SK-N-SH treated with all-trans-retinoic acid at 6 μM for 48 hours (cell line): Measurements from ENCODE around the gene STKLD1.

Experiments used
- ATAC-seq: fragments of 200-7000 bp; cut with Tn5 transposase; 3 replicates; pipeline ENCODE4 v1.9.1; 2020; ENCODE audit warnings: mild to moderate bottlenecking, moderate library complexity
- ARNTL ChIP-seq: fragments of 450-650 bp; formaldehyde crosslinking; IDR thresholded peaks from 2 replicates; pipeline ENCODE4 v1.5.0; 2020; ENCODE audit warnings: low read depth, mild to moderate bottlenecking, moderate library complexity, borderline replicate concordance
- BACH2 ChIP-seq: fragments of 250-450 bp; sonication (Bioruptor Pico); IDR thresholded peaks from 2 replicates; pipeline ENCODE4 v1.9.0; 2021; ENCODE audit warnings: mild to moderate bottlenecking, borderline replicate concordance
- CSDC2 ChIP-seq: fragments of 250-450 bp; sonication (Bioruptor Pico); IDR thresholded peaks from 2 replicates; pipeline ENCODE4 v1.5.0; 2020; ENCODE audit warnings: mild to moderate bottlenecking, moderate library complexity
- CSRNP3 ChIP-seq: fragments of 250-450 bp; sonication (Bioruptor Pico); IDR thresholded peaks from 2 replicates; pipeline ENCODE4 v1.5.1; 2021; ENCODE audit warnings: mild to moderate bottlenecking, moderate library complexity
- GLIS3 ChIP-seq: fragments of 250-450 bp; sonication (Bioruptor Pico); IDR thresholded peaks from 2 replicates; pipeline ENCODE4 v1.5.0; 2020; ENCODE audit warnings: mild to moderate bottlenecking, moderate library complexity
- ISL1 ChIP-seq: fragments of 250-450 bp; sonication (Bioruptor Pico); IDR thresholded peaks from 2 replicates; pipeline ENCODE4 v2.1.2; 2022; ENCODE audit warnings: mild to moderate bottlenecking, moderate library complexity
- OSR1 ChIP-seq: fragments of 250-450 bp; sonication (Bioruptor Pico); IDR thresholded peaks from 2 replicates; pipeline ENCODE4 v1.8.0; 2022; ENCODE audit warnings: moderate library complexity, mild to moderate bottlenecking, inconsistent platforms
- PPARA ChIP-seq: fragments of 250-450 bp; sonication (Bioruptor Pico); IDR thresholded peaks from 2 replicates; pipeline ENCODE4 v1.5.0; 2020; ENCODE audit warnings: mild to moderate bottlenecking, borderline replicate concordance
- RARB ChIP-seq: fragments of 250-450 bp; sonication (Bioruptor Pico); IDR thresholded peaks from 2 replicates; pipeline ENCODE4 v1.8.0; 2021; ENCODE audit warnings: mild to moderate bottlenecking, moderate library complexity
- SNAI2 ChIP-seq: fragments of 250-450 bp; sonication (Bioruptor Pico); IDR thresholded peaks from 2 replicates; pipeline ENCODE4 v1.5.0; 2020; ENCODE audit warnings: mild to moderate bottlenecking, moderate library complexity
- TCF4 ChIP-seq: fragments of 250-450 bp; sonication (Bioruptor Pico); IDR thresholded peaks from 2 replicates; pipeline ENCODE4 v1.8.0; 2021; ENCODE audit warnings: mild to moderate bottlenecking, moderate library complexity, borderline replicate concordance
- TOX ChIP-seq: fragments of 250-450 bp; sonication (Bioruptor Pico); IDR thresholded peaks from 2 replicates; pipeline ENCODE4 v1.8.0; 2021; ENCODE audit warnings: mild to moderate bottlenecking, moderate library complexity, borderline replicate concordance
- ZC3H10 ChIP-seq: fragments of 250-450 bp; sonication (Bioruptor Pico); IDR thresholded peaks from 2 replicates; pipeline ENCODE4 v1.5.1; 2021; ENCODE audit warnings: mild to moderate bottlenecking, moderate library complexity
- ZFP3 ChIP-seq: fragments of 250-450 bp; sonication (Bioruptor Pico); IDR thresholded peaks from 2 replicates; pipeline ENCODE4 v1.5.0; 2020; ENCODE audit warnings: mild to moderate bottlenecking, moderate library complexity
- ZFP30 ChIP-seq: fragments of 450-650 bp; formaldehyde crosslinking; IDR thresholded peaks from 2 replicates; pipeline ENCODE4 v1.5.0; 2022; ENCODE audit warnings: mild to moderate bottlenecking, moderate library complexity
- ZNF565 ChIP-seq: fragments of 450-650 bp; formaldehyde crosslinking; conservative IDR thresholded peaks from 2 replicates; pipeline ENCODE4 v1.5.0; 2020; ENCODE audit warnings: low read depth, mild to moderate bottlenecking, moderate library complexity
- ZNF70 ChIP-seq: fragments of 450-650 bp; formaldehyde crosslinking; IDR thresholded peaks from 2 replicates; pipeline ENCODE4 v1.5.0; 2020; ENCODE audit warnings: mild to moderate bottlenecking, moderate library complexity
- TF ChIP-seq, protein P1 (sequence below): fragments of 250-450 bp; sonication (Bioruptor Pico); IDR thresholded peaks from 2 replicates; pipeline ENCODE4 v1.8.0; 2020; ENCODE audit warnings: mild to moderate bottlenecking, moderate library complexity, borderline replicate concordance
- TF ChIP-seq, protein P2 (sequence below): fragments of 250-450 bp; sonication (Bioruptor Pico); IDR thresholded peaks from 2 replicates; pipeline ENCODE4 v1.8.0; 2021; ENCODE audit warnings: low read depth, mild to moderate bottlenecking, moderate library complexity, borderline replicate concordance
- TF ChIP-seq, protein P3 (sequence below): fragments of 250-450 bp; sonication (Bioruptor Pico); IDR thresholded peaks from 2 replicates; pipeline ENCODE4 v1.5.0; 2020; ENCODE audit warnings: mild to moderate bottlenecking, moderate library complexity
- TF ChIP-seq, protein P4 (sequence below): fragments of 250-450 bp; sonication (Bioruptor Pico); IDR thresholded peaks from 2 replicates; pipeline ENCODE4 v1.5.1; 2020; ENCODE audit warnings: low read depth, mild to moderate bottlenecking, moderate library complexity

The STKLD1 gene

DNA sequence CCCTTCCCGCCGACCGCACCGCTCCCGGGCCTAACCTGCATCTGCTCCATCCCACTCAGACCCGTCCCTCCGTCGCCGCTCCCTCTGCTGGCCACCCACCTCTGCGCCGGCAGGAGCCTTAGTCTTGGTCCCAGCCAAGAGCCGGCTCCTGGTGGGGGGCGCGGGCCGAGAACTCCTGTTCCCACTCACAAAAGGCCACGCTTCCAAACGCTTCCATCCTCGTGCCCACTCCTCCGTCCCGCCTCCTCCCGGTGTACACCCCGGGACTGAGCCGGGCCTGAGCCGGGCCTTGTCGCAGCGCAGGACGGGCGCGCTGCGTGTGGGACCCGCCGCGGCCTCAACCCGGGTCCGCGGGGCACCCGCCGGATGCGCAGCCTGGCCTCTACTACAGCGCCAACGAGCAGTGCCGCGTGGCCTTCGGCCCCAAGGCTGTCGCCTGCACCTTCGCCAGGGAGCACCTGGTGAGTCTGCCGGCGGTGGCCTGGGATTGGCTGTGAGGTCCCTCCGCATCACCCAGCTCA lies 53.5 kb downstream of the STKLD1 start:
- TF ChIP-seq GLIS3 (CRISPR knock-in tag) (no peak), ZFP3 (CRISPR knock-in tag) (no peak), RARB (CRISPR knock-in tag) (no peak), CSRNP3 (CRISPR knock-in tag) (no peak), ARNTL (no peak)
- TF ChIP-seq, protein P1, sequence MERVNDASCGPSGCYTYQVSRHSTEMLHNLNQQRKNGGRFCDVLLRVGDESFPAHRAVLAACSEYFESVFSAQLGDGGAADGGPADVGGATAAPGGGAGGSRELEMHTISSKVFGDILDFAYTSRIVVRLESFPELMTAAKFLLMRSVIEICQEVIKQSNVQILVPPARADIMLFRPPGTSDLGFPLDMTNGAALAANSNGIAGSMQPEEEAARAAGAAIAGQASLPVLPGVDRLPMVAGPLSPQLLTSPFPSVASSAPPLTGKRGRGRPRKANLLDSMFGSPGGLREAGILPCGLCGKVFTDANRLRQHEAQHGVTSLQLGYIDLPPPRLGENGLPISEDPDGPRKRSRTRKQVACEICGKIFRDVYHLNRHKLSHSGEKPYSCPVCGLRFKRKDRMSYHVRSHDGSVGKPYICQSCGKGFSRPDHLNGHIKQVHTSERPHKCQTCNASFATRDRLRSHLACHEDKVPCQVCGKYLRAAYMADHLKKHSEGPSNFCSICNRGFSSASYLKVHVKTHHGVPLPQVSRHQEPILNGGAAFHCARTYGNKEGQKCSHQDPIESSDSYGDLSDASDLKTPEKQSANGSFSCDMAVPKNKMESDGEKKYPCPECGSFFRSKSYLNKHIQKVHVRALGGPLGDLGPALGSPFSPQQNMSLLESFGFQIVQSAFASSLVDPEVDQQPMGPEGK, result no peak
- no peak; the same call in 2 of the 3 replicates for ATAC-seq

DNA sequence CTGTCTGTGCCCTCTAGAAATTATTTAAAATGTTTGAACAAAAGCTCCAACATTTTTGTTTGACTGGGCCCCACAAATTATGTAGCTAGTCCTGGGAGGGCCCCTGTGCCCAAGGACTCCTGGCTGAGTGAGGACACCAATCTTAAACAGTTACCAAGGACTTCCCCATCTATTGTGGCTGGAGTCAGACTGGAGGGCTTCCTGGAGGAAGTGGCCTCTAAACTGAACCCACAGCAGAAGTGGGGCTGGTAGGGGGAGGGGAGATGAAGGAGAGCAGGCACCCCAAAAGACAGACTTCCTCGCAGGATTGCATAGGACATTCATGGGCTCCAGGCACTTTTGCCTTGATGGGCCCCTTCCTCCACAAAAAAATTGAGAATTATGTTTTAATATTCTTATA lies 54.1 kb downstream of the STKLD1 start:
- ATAC-seq, result no peak

DNA sequence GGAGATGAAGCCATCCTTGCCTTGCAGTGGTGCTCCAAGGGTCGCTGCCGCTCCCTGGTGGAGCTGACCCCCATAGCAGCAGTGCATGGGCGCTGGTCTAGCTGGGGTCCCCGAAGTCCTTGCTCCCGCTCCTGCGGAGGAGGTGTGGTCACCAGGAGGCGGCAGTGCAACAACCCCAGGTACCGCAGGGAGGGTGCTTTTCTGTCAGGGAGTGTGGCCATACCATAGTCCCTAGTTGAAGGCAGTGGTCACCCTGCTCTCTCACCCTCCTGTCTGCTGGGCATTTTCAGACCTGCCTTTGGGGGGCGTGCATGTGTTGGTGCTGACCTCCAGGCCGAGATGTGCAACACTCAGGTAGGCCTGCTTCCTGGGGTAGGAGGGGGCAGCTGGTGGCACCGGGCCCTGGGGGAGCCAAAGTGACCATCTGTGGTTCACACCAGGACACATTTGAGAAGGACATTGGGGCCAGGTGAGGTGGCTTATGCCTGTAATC lies 57.2 kb downstream of the STKLD1 start:
- no peak for ATAC-seq
- TF ChIP-seq CSDC2 (no peak), ZNF565 (CRISPR knock-in tag) (no peak), CSRNP3 (CRISPR knock-in tag) (no peak), TCF4 (CRISPR knock-in tag) (no peak), ZFP3 (CRISPR knock-in tag) (no peak), BACH2 (no peak), ZNF70 (CRISPR knock-in tag) (no peak), ARNTL (no peak), ZFP30 (no peak), RARB (CRISPR knock-in tag) (no peak), SNAI2 (CRISPR knock-in tag) (no peak), OSR1 (CRISPR knock-in tag) (no peak)
- TF ChIP-seq, protein P2, sequence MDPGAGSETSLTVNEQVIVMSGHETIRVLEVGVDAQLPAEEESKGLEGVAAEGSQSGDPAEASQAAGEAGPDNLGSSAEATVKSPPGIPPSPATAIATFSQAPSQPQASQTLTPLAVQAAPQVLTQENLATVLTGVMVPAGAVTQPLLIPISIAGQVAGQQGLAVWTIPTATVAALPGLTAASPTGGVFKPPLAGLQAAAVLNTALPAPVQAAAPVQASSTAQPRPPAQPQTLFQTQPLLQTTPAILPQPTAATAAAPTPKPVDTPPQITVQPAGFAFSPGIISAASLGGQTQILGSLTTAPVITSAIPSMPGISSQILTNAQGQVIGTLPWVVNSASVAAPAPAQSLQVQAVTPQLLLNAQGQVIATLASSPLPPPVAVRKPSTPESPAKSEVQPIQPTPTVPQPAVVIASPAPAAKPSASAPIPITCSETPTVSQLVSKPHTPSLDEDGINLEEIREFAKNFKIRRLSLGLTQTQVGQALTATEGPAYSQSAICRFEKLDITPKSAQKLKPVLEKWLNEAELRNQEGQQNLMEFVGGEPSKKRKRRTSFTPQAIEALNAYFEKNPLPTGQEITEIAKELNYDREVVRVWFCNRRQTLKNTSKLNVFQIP (CRISPR knock-in tag), result no peak
- TF ChIP-seq, protein P1, result no peak
- TF ChIP-seq, all 23 proteins: peak for 0

More for the DNA sequence above, 54.1 kb downstream of the STKLD1 start:
- TF ChIP-seq ZFP30 (no peak), GLIS3 (CRISPR knock-in tag) (no peak)

- TF ChIP-seq, protein P1, result no peak
- TF ChIP-seq PPARA (no peak), ZNF565 (CRISPR knock-in tag) (no peak), ZFP30 (no peak), ISL1 (no peak), ARNTL (no peak), BACH2 (no peak), TOX (CRISPR knock-in tag) (no peak), SNAI2 (CRISPR knock-in tag) (no peak), ZC3H10 (CRISPR knock-in tag) (no peak), OSR1 (CRISPR knock-in tag) (no peak)
- TF ChIP-seq, protein P3, sequence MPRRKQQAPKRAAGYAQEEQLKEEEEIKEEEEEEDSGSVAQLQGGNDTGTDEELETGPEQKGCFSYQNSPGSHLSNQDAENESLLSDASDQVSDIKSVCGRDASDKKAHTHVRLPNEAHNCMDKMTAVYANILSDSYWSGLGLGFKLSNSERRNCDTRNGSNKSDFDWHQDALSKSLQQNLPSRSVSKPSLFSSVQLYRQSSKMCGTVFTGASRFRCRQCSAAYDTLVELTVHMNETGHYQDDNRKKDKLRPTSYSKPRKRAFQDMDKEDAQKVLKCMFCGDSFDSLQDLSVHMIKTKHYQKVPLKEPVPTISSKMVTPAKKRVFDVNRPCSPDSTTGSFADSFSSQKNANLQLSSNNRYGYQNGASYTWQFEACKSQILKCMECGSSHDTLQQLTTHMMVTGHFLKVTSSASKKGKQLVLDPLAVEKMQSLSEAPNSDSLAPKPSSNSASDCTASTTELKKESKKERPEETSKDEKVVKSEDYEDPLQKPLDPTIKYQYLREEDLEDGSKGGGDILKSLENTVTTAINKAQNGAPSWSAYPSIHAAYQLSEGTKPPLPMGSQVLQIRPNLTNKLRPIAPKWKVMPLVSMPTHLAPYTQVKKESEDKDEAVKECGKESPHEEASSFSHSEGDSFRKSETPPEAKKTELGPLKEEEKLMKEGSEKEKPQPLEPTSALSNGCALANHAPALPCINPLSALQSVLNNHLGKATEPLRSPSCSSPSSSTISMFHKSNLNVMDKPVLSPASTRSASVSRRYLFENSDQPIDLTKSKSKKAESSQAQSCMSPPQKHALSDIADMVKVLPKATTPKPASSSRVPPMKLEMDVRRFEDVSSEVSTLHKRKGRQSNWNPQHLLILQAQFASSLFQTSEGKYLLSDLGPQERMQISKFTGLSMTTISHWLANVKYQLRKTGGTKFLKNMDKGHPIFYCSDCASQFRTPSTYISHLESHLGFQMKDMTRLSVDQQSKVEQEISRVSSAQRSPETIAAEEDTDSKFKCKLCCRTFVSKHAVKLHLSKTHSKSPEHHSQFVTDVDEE (CRISPR knock-in tag), result no peak
- TF ChIP-seq, protein P4, sequence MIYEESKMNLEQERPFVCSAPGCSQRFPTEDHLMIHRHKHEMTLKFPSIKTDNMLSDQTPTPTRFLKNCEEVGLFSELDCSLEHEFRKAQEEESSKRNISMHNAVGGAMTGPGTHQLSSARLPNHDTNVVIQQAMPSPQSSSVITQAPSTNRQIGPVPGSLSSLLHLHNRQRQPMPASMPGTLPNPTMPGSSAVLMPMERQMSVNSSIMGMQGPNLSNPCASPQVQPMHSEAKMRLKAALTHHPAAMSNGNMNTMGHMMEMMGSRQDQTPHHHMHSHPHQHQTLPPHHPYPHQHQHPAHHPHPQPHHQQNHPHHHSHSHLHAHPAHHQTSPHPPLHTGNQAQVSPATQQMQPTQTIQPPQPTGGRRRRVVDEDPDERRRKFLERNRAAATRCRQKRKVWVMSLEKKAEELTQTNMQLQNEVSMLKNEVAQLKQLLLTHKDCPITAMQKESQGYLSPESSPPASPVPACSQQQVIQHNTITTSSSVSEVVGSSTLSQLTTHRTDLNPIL, result no peak
- TF ChIP-seq, all 23 proteins: peak for 0
- no peak for ATAC-seq
These were observed 60.5 kb downstream of the STKLD1 start for GRCh38 chr9:133436681-133437080.
